ENCODE results near the gene RAB3IP.

GRCh38 chr12:69824028-69824427, 85.4 kb downstream of the RAB3IP start:
- no peak for TF ChIP-seq CTCF (IDR thresholded peaks at IDR 0.05)
- no peak for TF ChIP-seq POLR2A (IDR thresholded peaks at IDR 0.05)

Data from esophagus squamous epithelium (tissue), 4 donors.